Measurements from ENCODE around the gene CDKN1C. TPM values are rescaled to one million over a fixed set of nuclear protein-coding genes. Genes with fewer than 3 reads are reported as not detected.

Gene CDKN1C
- total RNA-seq, 1 donor from 2014 or later, result 47.8 TPM

GRCh38 chr11:2855162-2855561 is 30.4 kb downstream of the CDKN1C start:
- peaks cover 21% of the 10 kb centered on the region for H3K4me1 ChIP-seq
- H3K27me3 ChIP-seq, result peaks cover 18% of the 10 kb centered on the region
- no peaks in the 10 kb centered on the region for H3K79me2 ChIP-seq (ENCODE audit: low read depth)
- H3K36me3 ChIP-seq, result no peaks in the 10 kb centered on the region
- no peak overlapping the region for H2AFZ ChIP-seq (replicated peaks)
- H3K9ac ChIP-seq, result no peak overlapping the region
- peaks cover 2% of the 10 kb centered on the region for H3K9me3 Mint-ChIP-seq
- no peak for TF ChIP-seq CTCF (IDR thresholded peaks at IDR 0.05)
- no peak for TF ChIP-seq EZH2 (IDR thresholded peaks at IDR 0.05)
- no peak for TF ChIP-seq EZH2phosphoT487 (IDR thresholded peaks at IDR 0.05)
- no peaks in the 10 kb centered on the region for H4K20me1 ChIP-seq (ENCODE audit: low read depth)
- no peak overlapping the region for H3K4me3 Mint-ChIP-seq
- H3K9me3 ChIP-seq (ENCODE audit: low read depth), result no peaks in the 10 kb centered on the region
- no peaks in the 10 kb centered on the region for H3K36me3 Mint-ChIP-seq
- H3K27me3 Mint-ChIP-seq (ENCODE audit: insufficient read depth, low read depth), result peaks cover 7% of the 10 kb centered on the region
- H3K4me1 Mint-ChIP-seq, result peaks cover 54% of the 10 kb centered on the region
- H3K4me3 ChIP-seq, result no peak overlapping the region
- H3K27ac Mint-ChIP-seq, result no peak overlapping the region
- no peak overlapping the region for H3K27ac ChIP-seq
- H3F3A ChIP-seq (ENCODE audit: low read depth), result peaks cover 8% of the 10 kb centered on the region
- DNase-seq (ENCODE audit: low spot score), result no peak
- H3K4me2 ChIP-seq, result no peak overlapping the region

- Histone ChIP-seq H2AFZ (replicated peaks) (no peak overlapping the region), H3F3A (ENCODE audit: low read depth) (no peaks in the 10 kb centered on the region), H3K27me3 (peaks cover 13% of the 10 kb centered on the region), H3K4me3 (no peak overlapping the region), H3K9ac (no peak overlapping the region), H3K4me1 (peaks cover 24% of the 10 kb centered on the region), H4K20me1 (ENCODE audit: low read depth) (no peaks in the 10 kb centered on the region), H3K4me2 (no peak overlapping the region), H3K79me2 (ENCODE audit: low read depth) (no peaks in the 10 kb centered on the region), H3K9me3 (ENCODE audit: low read depth) (no peaks in the 10 kb centered on the region), H3K27ac (no peak overlapping the region), H3K36me3 (no peaks in the 10 kb centered on the region)
- Mint-ChIP-seq H3K27ac (peak overlapping the region; percentile 79), H3K9me3 (peaks cover 2% of the 10 kb centered on the region), H3K36me3 (no peaks in the 10 kb centered on the region), H3K4me1 (peaks cover 50% of the 10 kb centered on the region), H3K4me3 (peak overlapping the region; percentile 62), H3K27me3 (ENCODE audit: insufficient read depth, low read depth) (peaks cover 5% of the 10 kb centered on the region)
- no peak for TF ChIP-seq CTCF (IDR thresholded peaks at IDR 0.05)
- TF ChIP-seq EZH2phosphoT487 (IDR thresholded peaks at IDR 0.05), result no peak
- no peak for TF ChIP-seq EZH2 (IDR thresholded peaks at IDR 0.05)
- no peak for DNase-seq (ENCODE audit: low spot score)
These were observed 31.5 kb downstream of the CDKN1C start for GRCh38 chr11:2853997-2854560.

- H3K9me3 Mint-ChIP-seq, result peaks cover 2% of the 10 kb centered on the region
- H3K9ac ChIP-seq, result no peak overlapping the region
- peaks cover 12% of the 10 kb centered on the region for H3K27me3 ChIP-seq
- H4K20me1 ChIP-seq (ENCODE audit: low read depth), result no peaks in the 10 kb centered on the region
- H2AFZ ChIP-seq (replicated peaks), result no peak overlapping the region
- H3K36me3 Mint-ChIP-seq, result no peaks in the 10 kb centered on the region
- no peak overlapping the region for H3K4me3 ChIP-seq
- peaks cover 51% of the 10 kb centered on the region for H3K4me1 Mint-ChIP-seq
- no peak for DNase-seq (ENCODE audit: low spot score)
- no peak overlapping the region for H3K4me2 ChIP-seq
- peaks cover 24% of the 10 kb centered on the region for H3K4me1 ChIP-seq
- no peaks in the 10 kb centered on the region for H3K36me3 ChIP-seq
- no peak overlapping the region for H3K27ac ChIP-seq
- H3K27me3 Mint-ChIP-seq (ENCODE audit: insufficient read depth, low read depth), result peaks cover 5% of the 10 kb centered on the region
- no peaks in the 10 kb centered on the region for H3K79me2 ChIP-seq (ENCODE audit: low read depth)
- no peak overlapping the region for H3K27ac Mint-ChIP-seq
- H3K4me3 Mint-ChIP-seq, result no peak overlapping the region
- no peak for TF ChIP-seq EZH2 (IDR thresholded peaks at IDR 0.05)
- no peak for TF ChIP-seq EZH2phosphoT487 (IDR thresholded peaks at IDR 0.05)
- TF ChIP-seq CTCF (IDR thresholded peaks at IDR 0.05), result no peak
- no peaks in the 10 kb centered on the region for H3F3A ChIP-seq (ENCODE audit: low read depth)
- H3K9me3 ChIP-seq (ENCODE audit: low read depth), result no peaks in the 10 kb centered on the region
These were observed 32.2 kb downstream of the CDKN1C start for GRCh38 chr11:2853401-2853800.

Measured in neural progenitor cell (in vitro differentiated cells).